HG03520 (cell line): ENCODE results near the gene FASTKD1.
"Not testable (repeated sequence)": the region's sequence is repeated elsewhere in the genome, so short reads cannot be mapped to it uniquely, and the experiment has no call there.

Experiments
- ATAC-seq: cut with Tn5 transposase; IDR thresholded peaks from one replicate; pipeline ENCODE4 v1.9.1; 2021; ENCODE audit warnings: mild to moderate bottlenecking, moderate library complexity; ENCODE audit not compliant: unreplicated experiment

The FASTKD1 gene

DNA sequence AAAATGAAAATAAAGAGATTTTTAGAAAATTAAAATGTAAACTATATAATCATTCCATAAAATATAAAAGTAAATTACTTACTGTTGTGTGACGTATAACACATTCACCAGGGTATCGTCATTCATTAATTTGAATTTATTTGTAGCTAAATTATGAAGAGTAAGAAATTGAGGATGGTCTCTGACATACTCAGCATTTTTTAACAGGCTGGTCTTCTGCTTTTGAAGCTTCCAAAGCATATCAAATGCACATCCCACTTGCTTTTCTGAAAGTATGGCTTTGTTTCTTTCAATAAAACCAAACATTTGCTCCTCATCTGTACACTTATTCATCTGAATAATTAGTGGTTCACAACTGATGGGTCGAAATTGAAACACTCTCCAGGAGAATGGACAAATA lies 2.1 kb downstream of the FASTKD1 start:
- no peak for ATAC-seq

DNA sequence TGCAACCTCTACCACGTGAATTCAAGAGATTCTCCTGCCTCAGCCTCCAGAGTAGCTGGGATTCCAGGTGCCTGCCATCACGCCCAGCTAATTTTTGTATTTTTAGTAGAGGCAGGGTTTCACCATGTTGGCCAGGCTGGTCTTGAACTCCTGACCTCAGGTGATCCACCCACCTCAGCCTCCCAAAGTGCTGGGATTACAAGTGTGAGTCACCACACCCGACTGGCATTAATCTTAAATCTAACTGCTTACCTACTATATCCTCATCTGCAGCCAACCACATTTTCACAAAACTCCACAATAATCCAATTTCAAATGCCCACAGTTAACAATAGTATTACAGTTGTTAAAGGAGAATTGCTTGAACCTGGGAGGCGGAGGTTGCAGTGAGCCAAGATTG lies 2.9 kb downstream of the FASTKD1 start:
- ATAC-seq: not testable (repeated sequence)

DNA sequence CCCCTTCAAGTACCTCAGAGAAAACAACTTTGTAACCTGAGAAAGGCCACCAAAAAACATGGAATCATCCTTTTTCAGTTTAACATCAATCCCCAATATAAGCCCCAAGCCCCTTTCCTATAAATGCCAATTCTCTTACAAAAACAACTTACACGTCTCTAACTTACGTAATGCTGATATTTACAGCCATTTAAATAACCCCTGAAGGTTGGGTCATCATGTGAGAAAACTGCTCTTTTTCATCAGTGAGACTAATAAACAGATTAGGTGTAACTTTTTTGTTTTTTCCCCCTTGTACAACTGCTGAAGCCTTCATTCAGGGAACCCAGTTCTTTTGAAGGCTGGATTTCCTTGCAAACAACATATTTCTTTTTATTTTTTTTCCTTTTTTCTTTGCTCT lies 3.7 kb downstream of the FASTKD1 start:
- no peak for ATAC-seq

DNA sequence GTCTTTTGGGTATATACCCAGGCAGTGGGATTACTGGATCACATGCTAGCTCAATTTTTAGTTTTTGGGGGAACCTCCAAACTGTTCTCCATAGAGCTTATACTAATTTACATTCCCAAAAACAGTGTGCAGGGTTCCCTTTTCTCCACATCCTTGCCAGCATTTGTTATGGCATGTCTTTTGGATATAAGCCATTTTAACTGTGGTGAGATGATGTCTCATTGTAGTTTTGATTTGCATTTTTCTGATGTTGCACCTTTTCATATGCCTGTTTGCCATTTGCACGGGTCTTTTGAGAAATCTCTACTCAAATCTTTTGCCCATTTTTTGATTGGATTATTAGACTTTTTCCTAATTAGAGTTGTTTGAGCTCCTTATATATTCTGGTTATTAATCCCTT lies 8.0 kb downstream of the FASTKD1 start:
- no peak for ATAC-seq

DNA sequence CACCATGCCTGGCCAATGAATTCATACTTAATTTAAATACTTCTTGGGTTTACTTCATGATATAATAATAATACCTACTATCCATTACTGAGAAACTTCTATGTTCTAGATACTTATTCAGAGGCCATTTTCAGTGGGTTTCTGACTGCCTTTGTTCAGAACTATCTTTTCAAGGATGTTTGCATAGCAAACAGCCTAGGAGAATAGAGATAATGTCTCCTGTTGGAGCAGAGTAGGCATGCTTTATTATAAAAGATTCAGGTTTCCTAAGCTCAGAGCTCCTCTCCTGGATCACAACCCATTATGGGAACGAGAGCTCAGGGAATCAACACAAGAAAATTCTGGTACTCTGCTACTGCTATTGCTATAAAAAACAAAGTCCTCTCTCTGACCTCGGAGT lies 11.1 kb downstream of the FASTKD1 start:
- no peak for ATAC-seq

DNA sequence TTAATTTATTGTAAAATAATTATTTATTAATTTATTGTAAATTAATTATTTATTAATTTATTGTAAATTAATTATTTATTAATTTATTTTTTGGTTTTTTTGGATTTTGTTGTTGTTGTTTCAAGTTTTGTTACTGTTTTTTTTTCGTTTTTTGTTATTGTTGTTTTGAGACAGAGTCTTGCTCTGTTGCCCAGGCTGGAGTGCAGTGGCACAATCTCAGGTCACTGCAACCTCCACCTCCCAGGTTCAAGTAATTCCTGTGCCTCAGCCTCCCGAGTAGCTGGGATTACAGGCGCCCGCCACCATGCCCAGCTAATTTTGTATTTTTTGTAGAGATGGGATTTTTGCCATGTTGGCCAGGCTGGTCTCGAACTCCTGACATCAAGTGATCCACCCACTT lies 11.6 kb downstream of the FASTKD1 start:
- not testable (repeated sequence) for ATAC-seq

DNA sequence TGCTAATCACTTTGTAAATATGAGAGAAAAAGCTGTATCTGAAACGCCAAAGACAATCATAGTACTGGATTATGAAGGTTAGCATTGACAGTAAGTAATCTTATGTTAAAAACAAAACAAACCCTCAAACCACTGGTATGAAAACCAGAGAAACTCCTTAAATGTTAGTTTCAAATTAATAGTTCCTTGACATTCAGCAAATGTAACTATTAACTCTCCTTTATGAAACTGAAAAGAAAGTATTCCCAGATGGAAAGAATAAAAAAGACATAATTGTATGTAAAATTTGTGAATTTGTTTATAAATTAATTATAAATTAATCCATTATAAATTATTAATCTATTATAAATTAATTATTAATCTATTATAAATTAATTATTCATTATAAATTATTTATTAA lies 12.3 kb downstream of the FASTKD1 start:
- no peak for ATAC-seq

DNA sequence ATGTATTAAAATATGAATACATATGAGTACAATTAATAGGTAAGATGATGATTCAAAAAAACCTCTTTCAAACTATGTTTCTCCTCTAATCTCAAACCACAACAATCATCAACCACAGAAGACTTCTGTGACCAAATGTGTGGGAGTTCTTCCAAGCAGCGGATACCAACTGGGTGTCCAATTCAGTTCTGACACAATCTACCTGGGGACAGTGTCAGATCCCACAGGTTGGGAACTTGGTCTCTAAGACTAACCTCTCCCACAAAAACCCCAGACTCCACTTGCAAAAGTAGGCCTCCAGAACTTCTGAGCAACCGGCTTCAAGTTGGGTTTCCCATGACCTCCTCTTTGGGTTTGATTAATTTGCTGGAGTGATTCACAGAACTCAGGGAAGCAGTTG lies 26.9 kb downstream of the FASTKD1 start:
- no peak for ATAC-seq

DNA sequence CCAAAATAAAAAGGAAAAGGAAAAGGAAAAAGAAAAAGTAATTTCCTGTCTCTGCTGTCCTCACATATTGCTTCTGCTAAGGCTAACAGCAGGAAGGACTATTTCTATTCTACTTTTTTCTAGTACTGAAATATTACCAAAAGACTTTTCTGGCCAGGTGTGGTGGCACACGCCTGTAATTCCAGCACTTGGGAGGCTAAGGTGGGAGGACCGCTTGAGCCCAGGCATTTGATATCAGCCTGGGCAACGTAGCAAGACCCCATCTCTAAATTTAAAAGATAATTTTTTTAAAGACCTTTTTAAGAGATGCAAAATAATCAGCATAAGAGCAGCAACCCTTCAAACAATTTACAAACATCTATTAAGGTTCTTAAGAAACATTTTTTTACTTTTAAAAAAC lies 31.2 kb downstream of the FASTKD1 start:
- ATAC-seq: no peak

DNA sequence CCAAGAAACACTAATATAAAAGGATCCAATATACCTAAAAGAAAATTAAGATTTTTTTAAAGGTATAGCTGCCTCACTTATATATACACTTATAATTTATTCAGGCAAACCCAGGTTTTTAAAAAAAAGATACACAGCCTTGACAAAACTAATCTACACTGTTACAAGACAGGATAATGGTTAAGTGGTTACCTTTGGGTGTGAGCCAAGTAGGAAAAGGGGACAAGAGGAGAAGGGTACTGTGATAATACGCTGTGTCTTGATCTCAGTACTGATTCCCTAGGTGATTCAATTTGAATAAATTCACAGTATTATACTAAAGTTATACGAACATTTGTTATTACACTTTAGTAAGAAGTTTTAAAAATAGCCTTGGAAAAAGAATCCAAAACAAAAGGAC lies 33.5 kb downstream of the FASTKD1 start:
- ATAC-seq: no peak

DNA sequence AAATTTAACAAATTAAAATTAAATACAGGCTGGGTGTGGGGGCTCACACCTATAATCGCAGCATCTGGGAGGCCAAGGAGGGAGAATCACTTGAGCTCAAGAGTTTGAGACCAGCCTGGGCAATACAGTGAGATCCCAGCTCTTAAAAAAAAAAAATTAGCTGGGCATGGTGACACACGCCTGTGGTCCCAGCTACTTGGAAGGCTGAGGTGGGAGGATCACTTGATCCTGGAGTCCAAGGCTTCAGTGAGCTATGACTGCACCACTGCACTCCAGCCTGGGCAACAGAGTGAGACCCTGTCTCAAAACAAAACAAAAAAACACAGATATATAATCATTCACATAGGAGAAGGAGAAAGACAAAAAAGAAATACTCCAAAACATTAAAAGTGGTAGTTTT lies 34.2 kb downstream of the FASTKD1 start:
- ATAC-seq: not testable (repeated sequence)

DNA sequence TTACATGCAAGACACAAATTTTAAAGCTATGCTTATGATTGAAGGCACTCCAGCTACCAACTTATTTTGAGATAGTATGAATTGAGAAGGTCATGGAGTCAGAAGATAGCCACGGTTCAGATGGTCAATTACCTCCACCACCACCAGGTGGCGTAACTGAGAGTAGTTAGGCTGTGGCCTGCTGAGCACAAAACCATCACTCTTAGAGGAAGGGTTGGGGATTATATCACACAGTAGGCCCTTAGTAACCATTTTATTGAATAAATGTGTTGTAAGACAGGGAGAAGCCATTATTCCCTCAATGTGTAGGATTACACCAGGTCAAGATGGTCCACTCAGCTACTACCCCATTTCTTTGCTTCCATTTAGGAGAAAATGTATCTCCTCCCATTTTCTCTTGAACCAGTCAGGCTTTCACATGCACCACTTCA lies 45.4 kb downstream of the FASTKD1 start:
- ATAC-seq: peak; percentile 85

DNA sequence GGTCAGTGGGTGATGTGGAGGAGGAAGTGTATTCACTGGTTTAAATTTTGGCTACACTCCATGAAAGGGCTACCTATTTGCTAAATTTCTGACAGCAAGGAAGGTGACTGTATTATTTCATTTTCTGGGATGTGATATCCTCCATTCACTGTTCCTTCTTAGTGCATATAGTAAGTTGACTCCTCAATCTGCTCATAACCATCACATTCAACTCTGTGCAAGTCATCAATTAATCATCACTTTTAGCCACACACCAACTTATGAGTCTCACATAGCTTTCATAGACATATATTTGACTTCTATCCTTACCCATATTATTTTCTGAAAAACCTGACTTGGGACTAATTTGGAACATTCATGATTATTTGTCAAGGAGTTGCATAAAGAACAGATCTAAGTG lies 47.2 kb downstream of the FASTKD1 start:
- ATAC-seq: no peak

DNA sequence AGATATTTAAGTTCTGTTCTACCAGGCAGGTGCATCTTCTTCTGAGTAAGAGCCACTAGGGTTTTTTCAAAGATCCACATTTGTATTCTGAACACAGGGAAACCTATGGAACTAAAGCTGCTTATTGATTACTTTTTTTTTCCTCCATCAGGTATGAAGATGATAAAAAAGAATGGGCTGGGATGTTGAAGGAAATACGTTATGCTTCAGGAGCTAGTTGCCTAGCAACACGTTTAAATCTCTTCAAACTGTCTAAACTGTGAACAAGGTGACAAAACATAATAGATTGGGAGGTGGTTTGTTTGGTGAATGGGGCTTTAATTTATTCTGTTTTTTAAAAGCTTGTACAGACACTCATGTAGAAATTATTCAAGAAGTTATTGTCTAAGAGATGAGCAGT lies 48.2 kb downstream of the FASTKD1 start:
- no peak for ATAC-seq

DNA sequence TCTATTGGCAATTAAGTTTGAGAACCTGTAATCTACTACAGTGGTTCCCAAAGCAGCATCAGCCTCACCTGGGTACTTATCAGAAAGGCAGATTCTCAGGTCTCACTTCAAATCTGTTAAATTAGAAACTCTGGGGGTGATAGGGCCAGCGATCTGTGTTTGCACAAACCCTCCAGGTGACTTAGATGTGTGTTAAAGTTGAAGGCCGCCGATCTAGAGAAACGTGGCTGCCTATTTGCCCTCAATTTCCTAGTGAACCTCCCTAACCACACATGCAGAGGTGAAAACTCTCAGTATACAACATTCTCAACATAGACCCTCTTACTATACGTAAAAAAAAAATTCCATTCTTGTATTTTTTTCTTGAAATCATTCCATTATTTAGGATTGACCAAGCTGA lies 50.0 kb downstream of the FASTKD1 start:
- ATAC-seq: no peak

DNA sequence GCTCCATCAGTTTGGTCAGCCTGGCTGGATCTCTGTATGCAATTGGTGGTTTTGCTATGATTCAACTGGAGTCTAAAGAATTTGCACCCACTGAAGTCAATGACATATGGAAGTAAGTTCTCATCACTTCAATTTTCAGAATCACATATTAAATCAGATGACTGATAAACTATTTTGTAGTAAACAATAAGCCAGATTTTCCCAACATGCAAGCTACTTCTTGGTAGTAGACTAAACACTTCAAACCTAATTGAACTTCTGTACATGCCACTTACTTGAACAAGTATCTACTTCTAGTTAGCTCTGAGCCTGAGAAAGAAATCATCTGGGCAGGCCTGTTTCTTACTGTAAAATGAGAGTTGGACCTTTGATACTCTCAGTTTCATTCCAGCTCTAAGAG lies 52.8 kb downstream of the FASTKD1 start:
- no peak for ATAC-seq

DNA sequence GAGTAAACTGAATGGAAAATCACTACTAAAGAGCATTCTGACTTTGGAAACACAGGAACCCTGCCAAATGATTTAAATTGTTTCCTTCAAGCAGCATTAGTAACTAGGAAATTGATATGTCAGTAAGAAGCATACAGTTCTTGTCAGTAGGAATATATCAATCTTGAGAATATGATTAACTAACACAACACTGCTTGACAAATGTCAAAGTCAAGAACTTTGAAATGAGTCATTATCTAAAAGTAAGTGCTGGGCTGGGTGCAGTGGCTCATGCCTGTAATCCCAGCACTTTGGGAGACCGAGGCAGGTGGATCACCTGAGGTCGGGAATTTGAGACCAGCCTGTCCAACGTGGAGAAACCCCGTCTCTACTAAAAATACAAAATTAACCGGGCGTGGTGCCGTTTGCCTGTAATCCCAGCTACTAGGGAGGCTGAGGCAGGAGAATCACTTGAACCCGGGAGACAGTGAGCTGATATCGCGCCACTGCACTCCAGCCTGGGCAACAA lies 57.1 kb downstream of the FASTKD1 start:
- ATAC-seq: not testable (repeated sequence)

DNA sequence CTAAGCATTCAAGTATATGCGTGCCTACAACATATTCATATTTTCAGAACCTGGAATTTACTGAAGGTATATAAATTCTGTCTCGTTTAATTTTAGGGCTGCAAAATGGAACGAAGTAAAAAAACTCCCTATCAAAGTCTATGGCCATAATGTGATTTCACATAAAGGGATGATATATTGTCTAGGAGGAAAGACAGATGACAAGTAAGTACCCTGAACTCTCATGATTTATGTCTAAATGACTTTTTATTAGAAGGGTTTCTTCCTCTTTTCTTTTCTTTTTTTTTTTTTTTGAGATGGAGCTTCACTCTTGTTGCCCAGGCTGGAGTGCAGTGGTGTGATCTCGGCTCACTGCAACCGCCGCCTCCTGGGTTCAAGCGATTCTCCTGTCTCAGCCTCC lies 58.9 kb downstream of the FASTKD1 start:
- ATAC-seq: not testable (repeated sequence)

DNA sequence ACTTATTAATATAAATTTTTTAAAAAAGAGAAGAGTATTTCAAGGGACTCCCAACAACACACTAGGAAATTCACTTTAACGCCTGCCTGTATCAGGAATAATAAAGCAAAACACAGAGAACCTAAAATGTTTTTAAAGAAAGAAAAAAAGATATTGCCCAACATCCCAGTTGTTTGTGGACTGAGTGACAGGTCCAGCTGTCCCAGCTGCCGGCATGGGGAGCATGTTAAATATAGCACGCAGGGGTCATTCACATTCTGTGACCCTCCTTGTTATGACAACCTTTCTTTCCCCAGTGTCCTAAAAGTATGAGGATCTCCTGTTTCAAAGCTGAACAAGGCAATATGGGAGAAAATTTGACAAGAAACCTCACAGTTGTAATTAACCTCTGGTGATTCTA lies 59.7 kb downstream of the FASTKD1 start:
- ATAC-seq: no peak

DNA sequence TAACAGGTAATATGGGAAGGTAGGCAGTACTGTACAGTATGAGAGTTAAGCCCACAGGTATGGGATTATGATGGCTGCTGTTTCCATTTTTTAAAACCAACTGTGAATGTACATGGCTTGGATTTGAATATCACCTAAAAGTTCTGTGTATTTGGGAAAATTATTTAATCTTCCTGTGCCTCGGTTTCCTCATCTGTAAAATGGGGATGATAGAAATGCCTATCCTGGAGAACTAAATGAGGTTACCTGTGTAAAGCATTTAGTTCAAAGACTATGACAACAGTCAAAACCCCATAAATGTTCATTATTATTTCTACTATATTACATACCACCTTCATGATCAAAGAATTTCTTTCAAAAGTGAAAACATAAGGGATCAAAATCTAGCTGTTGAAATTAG lies 60.6 kb downstream of the FASTKD1 start:
- no peak for ATAC-seq

DNA sequence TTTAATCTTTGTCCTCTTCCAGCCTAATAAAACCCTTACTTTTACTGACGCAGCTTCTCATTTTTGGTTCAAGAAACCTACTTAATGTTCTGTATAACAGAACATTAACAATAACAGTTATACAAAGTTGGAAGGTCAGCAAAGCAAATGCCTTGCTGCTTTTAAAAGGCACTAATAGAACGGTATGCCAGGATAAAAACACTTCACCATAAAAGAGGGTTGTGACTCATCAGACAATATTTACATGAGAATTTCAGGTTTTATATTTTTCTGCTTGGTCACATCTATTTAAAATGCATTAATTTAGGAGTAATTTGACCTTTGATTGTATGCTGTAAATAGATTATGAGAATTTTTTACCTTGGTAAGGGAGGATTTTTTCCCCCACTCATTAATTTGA lies 61.1 kb downstream of the FASTKD1 start:
- ATAC-seq: no peak

DNA sequence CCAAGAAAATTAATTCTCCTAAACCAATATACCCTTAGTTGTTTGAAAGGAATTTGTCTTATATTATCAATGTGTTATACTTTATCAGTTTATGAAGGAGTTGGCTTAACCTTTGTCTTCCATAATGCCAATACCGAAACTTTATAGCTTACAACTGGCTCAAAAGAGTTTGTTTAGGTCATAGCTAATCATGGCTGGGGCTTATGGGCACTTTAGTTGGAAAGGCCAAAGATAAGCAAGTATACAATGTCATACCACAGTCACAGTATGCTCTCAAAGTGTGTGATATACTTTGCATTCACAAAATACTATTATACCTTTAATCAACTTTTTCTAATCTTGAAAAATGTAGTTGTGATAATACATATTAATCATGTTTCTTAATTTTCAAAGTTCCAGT lies 61.8 kb downstream of the FASTKD1 start:
- ATAC-seq: no peak

DNA sequence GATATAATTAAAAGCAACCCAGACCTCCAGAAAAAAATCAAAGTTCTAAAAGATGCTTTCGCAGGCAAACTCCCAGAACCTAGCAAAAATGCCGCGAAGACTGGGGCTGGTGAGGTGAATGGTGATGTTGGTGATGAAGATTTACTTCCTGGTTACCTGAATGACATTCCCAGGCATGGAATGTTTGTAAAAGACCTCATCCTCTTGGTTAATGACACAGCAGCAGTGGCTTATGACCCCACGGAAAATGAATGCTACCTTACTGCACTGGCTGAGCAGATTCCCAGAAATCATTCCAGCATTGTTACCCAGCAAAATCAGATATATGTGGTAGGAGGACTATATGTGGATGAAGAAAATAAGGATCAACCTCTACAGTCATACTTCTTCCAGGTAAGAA lies 63.2 kb downstream of the FASTKD1 start:
- no peak for ATAC-seq

DNA sequence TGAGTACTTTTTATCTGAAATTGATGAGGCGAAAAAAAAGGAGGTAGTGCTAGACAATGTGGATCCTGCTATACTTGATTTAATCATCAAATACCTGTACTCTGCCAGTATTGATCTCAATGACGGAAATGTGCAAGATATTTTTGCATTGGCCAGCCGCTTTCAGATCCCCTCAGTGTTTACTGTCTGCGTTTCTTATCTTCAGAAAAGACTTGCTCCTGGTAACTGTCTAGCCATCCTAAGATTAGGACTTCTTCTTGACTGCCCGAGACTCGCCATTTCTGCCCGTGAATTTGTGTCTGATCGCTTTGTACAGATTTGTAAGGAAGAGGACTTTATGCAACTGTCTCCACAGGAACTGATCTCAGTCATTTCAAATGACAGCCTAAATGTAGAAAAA lies 63.7 kb downstream of the FASTKD1 start:
- ATAC-seq: no peak
